IPS-18a (cell line): ENCODE results near the gene SLC17A9.
A peak's percentile ranks its signal among the peaks of the same experiment; 100 is the strongest.

Experiments used
- H3K27ac ChIP-seq: one replicate; pipeline ENCODE4 v1.5.1; 2013; ENCODE audit warnings: low read length
- H3K27me3 ChIP-seq: one replicate; pipeline ENCODE4 v1.6.1; 2013; ENCODE audit warnings: mild to moderate bottlenecking, low read length; ENCODE audit not compliant: control insufficient read depth, insufficient read depth
- H3K36me3 ChIP-seq: one replicate; pipeline ENCODE4 v1.6.1; 2013; ENCODE audit warnings: low read depth, low read length; ENCODE audit not compliant: control insufficient read depth
- H3K4me1 ChIP-seq: one replicate; pipeline ENCODE4 v1.6.1; 2013; ENCODE audit warnings: low read depth, low read length; ENCODE audit not compliant: control insufficient read depth
- H3K4me3 ChIP-seq: one replicate; pipeline ENCODE4 v1.5.1; 2013; ENCODE audit warnings: low read length
- H3K9ac ChIP-seq: one replicate; pipeline ENCODE4 v1.6.1; 2013; ENCODE audit warnings: mild to moderate bottlenecking, low read length, moderate library complexity
- H3K9me3 ChIP-seq: one replicate; pipeline ENCODE4 v1.6.1; 2013; ENCODE audit warnings: low read depth, low read length; ENCODE audit not compliant: control insufficient read depth

SLC17A9 gene

DNA sequence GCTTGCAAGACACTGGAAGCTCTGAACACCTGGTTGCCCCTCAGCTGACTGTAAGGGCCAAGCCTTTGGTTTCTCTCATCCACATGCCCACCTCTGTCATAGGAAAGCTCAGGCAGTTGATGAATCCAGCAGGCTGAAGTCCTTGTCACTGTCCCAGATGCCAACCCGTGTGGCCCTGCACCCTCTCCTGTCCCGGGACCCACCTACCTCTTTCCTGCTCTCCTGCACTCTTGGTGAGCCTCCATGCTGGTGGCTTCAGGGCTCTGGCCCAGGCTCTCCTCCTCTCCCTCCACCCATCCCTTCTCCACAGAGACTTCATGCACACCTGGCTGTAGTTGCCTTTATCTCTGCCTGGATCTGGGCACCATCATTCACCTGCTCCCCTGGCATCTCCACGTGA lies 18.5 kb upstream of the SLC17A9 start:
- Histone ChIP-seq H3K4me3 (no peak overlapping the region), H3K36me3 (peaks cover 31% of the 10 kb centered on the region), H3K4me1 (peaks cover 15% of the 10 kb centered on the region), H3K9ac (no peak overlapping the region), H3K27ac (no peak overlapping the region), H3K27me3 (no peaks in the 10 kb centered on the region), H3K9me3 (no peaks in the 10 kb centered on the region)

DNA sequence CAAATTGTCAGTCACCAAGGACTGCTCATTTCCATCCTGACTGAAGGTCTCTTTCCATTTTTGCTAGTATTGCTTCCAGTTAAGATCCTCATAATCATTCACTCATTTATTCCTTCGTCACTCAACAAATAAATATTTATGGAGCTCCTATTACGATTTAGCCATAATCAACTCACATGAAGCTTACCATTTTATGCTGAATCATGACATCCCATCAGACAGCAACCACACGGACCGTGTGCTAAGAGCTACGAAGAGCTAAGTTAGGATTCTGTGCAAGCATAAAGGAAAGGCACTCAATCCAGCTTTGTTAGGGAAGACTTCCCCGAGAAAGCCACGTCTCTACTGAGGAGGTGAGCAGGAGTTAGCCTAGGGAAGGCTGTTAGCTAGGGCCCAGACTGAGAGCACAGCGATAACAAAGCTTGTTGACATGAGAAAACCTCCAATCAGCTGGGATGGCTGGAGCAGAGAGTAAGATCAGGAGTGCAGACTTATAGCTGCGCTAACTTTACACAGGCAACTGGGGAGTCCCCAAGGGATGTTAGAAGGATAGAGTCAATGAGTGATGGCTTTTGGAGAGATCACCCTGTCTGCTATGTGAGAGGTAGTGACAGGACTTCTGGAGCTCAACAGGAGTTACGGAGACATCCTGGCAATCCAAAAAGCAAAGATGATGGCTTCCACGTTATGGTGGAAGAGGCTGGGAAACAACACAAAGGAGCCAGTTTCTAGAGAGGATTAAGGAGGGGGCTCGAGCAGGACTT lies 17.1 kb upstream of the SLC17A9 start:
- H3K4me1 ChIP-seq = peaks cover 19% of the 10 kb centered on the region
- H3K4me3 ChIP-seq = no peak overlapping the region
- no peaks in the 10 kb centered on the region for H3K27me3 ChIP-seq
- no peak overlapping the region for H3K9ac ChIP-seq
- H3K27ac ChIP-seq = no peak overlapping the region
- no peaks in the 10 kb centered on the region for H3K9me3 ChIP-seq
- H3K36me3 ChIP-seq = peaks cover 31% of the 10 kb centered on the region

DNA sequence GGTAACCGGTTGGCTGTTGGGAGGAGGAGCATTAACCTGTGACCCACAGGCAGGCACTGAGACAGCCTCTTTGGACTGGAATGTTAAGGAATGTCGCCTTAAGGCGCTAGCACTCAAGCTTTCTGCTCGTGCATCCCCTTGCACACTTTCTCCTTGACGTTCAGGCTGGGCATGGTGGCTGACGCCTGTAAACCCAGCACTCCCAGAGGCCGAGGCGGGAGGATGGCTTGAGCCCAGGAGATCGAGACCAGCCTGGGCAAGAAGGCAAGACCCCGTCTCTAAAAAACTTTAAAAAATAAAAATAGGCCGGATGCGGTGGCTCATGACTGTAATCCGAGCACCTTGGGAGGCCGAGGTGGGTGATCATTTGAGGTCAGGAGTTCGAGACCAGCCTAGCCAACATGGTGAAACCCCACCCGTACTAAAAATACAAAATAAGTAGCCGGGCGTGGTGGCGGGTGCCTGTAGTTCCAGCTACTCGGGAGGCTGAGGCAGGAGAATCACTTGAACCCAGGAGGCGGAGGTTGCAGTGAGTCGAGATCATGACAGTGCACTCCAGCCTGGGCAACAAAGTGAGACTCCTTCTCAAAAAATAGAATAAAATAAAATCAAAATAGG lies 16.4 kb upstream of the SLC17A9 start:
- H3K27me3 ChIP-seq = no peaks in the 10 kb centered on the region
- H3K4me1 ChIP-seq = peaks cover 16% of the 10 kb centered on the region
- no peak overlapping the region for H3K9ac ChIP-seq
- peak overlapping the region; percentile 85 for H3K4me3 ChIP-seq
- H3K27ac ChIP-seq = no peak overlapping the region
- H3K9me3 ChIP-seq = no peaks in the 10 kb centered on the region
- peaks cover 31% of the 10 kb centered on the region for H3K36me3 ChIP-seq

DNA sequence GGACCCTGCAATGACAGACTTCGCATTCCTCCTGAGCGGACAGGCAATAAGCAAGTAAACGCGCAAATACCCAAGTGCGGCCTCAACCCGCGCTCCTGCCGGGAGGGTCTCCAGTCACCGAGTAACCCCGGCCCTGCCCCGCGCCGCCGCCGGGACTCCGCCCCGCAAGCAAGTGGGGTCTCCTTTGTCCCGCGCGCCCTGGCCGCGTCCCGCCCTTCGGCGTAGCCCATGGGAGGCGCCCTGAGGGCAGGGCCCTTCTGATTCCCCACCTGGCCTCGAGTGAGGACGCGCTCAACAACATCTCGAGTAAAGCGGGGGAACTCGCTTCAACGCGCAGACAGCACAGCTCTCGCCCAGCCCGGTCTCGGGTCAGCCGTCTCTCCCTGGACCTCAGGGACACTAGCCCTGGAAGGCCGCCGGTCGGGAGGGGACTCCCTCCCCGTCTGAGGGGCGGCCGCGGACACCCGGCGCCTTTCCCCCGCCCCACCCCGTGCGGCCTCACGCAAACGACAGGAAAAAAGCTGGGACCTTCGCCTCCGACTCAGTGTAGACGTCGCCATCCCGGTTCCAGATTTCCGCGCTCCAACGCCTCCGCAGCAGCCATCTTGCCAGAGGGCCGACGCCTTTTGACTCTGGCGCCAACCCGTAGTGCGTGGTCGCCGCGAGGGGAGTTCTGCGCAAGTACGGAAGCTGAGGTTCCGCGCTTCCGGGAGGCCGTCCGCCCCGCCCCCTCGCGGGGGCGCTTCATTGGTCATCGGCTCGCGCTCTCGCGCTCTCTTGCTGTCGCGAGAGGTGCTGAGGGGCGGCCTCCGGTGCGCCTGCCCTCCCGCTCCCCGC lies 15.0 kb upstream of the SLC17A9 start:
- no peaks in the 10 kb centered on the region for H3K27me3 ChIP-seq
- peaks cover 16% of the 10 kb centered on the region for H3K4me1 ChIP-seq
- H3K4me3 ChIP-seq = peak overlapping the region; percentile 85
- H3K27ac ChIP-seq = peak overlapping the region; percentile 92
- H3K36me3 ChIP-seq = peaks cover 39% of the 10 kb centered on the region
- H3K9ac ChIP-seq = peak overlapping the region; percentile 99
- no peaks in the 10 kb centered on the region for H3K9me3 ChIP-seq

DNA sequence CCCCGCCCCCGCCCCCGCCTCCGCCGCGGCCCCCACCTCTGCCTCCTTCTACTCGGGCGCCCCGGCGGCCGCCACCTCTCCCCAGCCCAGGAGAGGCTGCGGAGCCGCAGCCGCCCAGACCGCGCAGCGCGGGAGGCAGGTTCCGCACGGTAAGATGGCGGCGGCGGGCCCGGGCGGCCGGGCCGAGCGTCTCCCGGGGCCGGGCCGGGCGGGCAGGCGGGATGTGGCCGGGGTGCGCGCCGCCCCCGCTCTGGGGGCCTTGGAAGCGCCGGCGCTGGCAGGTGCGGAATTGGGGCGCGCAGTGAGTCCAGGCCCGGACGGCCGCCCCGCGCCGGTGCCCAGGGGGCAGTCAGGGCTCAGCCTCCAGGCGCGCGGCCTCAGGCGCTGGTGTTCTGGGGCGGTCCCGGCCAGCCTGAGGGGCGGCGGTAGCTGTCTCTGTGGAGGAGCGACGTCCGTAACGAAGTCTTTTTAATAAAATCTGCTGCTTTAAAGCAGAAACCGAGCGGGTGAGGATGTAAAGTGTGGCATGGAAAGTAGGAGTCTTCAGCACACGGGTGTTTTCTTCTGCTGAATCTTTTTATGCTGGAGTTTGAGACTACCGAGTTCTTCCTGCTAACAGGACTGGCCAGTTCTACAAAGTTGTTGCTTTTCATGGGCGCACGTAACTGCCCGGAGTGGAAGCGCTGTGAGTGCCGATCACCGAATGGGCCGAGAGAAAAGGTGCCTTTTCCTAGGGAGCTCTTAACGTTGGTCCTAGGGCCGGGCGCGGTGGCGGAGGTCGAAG lies 14.2 kb upstream of the SLC17A9 start, which contains the start of gene GID8:
Gene GID8 (plus strand): TSS at position 43 of the 784 bp plus-strand sequence. CDS start 3,356 bp downstream, outside the sequence.
- Histone ChIP-seq H3K27ac (peak within 1 kb of the TSS; percentile 92), H3K4me1 (peaks cover 16% of the 10 kb centered on the region), H3K9ac (peak within 1 kb of the TSS; percentile 99), H3K4me3 (peak within 1 kb of the TSS; percentile 96), H3K36me3 (peaks cover 40% of the 10 kb centered on the region), H3K9me3 (no peaks in the 10 kb centered on the region), H3K27me3 (no peaks in the 10 kb centered on the region)

DNA sequence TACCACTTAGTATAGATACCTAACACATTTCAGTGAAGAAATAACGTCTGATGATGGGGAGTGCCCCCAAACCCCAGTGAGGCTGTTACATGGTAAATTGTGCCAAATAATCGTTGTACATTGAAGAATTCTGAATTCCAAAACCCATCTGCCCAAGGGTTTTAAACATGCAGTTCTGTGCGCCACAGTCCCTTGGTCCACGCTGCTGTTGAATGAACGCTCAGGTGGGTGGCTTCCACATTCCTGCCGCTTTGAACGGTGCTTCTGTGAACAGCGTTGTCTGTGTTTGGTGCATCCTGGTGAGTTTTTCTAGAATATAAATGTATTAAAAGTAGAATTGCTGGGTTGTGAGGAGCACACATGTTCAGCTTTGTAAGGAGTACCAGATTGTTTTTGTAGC lies 11.6 kb upstream of the SLC17A9 start:
- Histone ChIP-seq H3K4me1 (peaks cover 10% of the 10 kb centered on the region), H3K36me3 (peaks cover 40% of the 10 kb centered on the region), H3K4me3 (no peak overlapping the region), H3K27ac (no peak overlapping the region), H3K27me3 (no peaks in the 10 kb centered on the region), H3K9me3 (no peaks in the 10 kb centered on the region), H3K9ac (no peak overlapping the region)

DNA sequence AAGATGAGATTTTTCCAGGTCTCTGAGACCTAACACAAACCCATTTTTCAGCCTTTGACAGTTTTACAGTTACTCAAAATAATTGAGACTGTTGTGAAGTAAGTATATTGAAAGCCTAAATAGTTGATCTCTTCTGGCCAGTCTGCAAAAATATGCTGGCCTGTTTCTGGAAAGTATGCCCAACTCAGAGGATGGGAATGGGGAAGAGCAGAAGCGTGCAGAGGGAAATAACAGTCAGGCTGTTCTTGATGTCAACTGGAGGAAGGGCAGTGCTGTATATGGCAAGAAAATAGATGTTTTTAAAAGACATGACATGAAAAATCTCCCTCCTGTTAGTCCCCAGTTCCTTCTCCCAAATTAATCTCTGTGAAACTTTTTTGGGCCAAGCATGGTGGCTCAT lies 10.7 kb upstream of the SLC17A9 start:
- H3K27me3 ChIP-seq = no peaks in the 10 kb centered on the region
- no peaks in the 10 kb centered on the region for H3K9me3 ChIP-seq
- no peak overlapping the region for H3K27ac ChIP-seq
- no peak overlapping the region for H3K9ac ChIP-seq
- peaks cover 10% of the 10 kb centered on the region for H3K4me1 ChIP-seq
- H3K36me3 ChIP-seq = peaks cover 49% of the 10 kb centered on the region
- no peak overlapping the region for H3K4me3 ChIP-seq

DNA sequence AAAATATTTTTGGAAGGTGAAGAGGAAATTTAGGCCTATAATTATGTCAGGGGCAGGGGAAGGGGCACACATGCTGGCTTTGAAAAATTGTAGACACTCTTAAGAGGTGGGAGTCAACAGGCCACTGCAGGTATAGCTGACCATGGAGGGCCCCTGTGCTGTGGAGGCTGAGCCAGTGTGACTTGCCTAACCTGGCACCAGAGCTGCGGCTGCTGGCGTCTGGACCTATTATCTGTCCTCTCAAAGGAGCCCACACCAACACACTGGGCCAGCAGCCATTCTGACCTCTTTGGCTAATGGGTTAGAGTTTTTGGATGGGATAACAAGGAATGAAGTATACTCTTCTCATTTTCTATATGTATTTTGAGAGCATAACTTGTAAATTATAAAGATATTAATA lies 10.1 kb upstream of the SLC17A9 start:
- Histone ChIP-seq H3K4me3 (no peak overlapping the region), H3K9me3 (no peaks in the 10 kb centered on the region), H3K9ac (no peak overlapping the region), H3K27me3 (no peaks in the 10 kb centered on the region), H3K27ac (no peak overlapping the region), H3K4me1 (peaks cover 10% of the 10 kb centered on the region), H3K36me3 (peaks cover 54% of the 10 kb centered on the region)

DNA sequence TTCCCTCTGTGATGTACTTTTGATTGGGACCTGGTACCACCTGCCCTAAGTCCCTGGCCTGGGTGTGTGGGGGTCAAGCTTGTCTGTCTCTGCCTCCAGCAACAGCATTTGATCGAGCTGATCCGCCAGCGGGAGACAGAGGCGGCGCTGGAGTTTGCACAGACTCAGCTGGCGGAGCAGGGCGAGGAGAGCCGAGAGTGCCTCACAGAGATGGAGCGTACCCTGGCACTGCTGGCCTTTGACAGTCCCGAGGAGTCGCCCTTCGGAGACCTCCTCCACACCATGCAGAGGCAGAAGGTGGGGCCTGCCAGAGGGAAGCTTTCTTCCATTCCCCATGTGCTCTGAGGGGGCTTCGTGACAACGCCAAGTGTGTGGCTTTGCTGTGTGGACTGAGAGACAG lies 9.1 kb upstream of the SLC17A9 start:
- H3K4me1 ChIP-seq = peaks cover 10% of the 10 kb centered on the region
- H3K27ac ChIP-seq = no peak overlapping the region
- H3K4me3 ChIP-seq = no peak overlapping the region
- no peaks in the 10 kb centered on the region for H3K27me3 ChIP-seq
- no peak overlapping the region for H3K9ac ChIP-seq
- no peaks in the 10 kb centered on the region for H3K9me3 ChIP-seq
- H3K36me3 ChIP-seq = peaks cover 62% of the 10 kb centered on the region

DNA sequence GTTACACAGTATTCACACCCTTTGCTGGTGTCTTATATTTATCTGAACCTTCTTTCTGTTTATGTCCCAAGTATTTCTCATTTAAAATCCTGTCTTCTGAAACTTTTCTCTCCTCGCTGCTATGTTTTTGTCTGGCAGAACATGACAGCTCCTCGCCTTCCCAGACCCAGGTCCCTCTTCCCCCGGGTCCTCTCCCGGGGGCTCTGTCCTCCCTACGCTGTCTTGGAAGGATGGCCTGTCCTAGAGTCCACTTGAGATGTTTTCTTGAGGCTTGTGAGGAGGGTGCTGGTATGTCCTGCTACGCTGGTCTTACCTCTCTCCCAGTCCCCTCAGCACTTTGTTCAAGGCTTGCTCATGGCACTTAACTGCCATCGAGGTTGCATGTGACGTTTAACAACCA lies 8.3 kb upstream of the SLC17A9 start:
- Histone ChIP-seq H3K4me3 (no peak overlapping the region), H3K27me3 (no peaks in the 10 kb centered on the region), H3K9me3 (no peaks in the 10 kb centered on the region), H3K9ac (no peak overlapping the region), H3K4me1 (peaks cover 6% of the 10 kb centered on the region), H3K27ac (no peak overlapping the region), H3K36me3 (peaks cover 68% of the 10 kb centered on the region)

DNA sequence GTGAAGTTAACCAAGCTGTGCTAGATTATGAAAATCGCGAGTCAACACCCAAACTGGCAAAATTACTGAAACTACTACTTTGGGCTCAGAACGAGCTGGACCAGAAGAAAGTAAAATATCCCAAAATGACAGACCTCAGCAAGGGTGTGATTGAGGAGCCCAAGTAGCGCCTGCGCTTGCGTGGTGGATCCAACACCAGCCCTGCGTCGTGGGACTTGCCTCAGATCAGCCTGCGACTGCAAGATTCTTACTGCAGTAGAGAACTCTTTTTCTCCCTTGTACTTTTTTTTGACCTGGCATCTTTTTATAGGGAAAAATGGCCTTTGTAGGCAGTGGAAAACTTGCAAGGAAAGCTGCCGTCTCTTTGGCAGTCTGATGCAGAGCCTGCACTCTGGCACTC lies 7.8 kb upstream of the SLC17A9 start:
- no peak overlapping the region for H3K27ac ChIP-seq
- H3K4me1 ChIP-seq = peaks cover under 1% of the 10 kb centered on the region
- peaks cover 71% of the 10 kb centered on the region for H3K36me3 ChIP-seq
- H3K9ac ChIP-seq = no peak overlapping the region
- no peaks in the 10 kb centered on the region for H3K27me3 ChIP-seq
- no peak overlapping the region for H3K4me3 ChIP-seq
- no peaks in the 10 kb centered on the region for H3K9me3 ChIP-seq
